ENCODE data around the gene JADE3.

DNA sequence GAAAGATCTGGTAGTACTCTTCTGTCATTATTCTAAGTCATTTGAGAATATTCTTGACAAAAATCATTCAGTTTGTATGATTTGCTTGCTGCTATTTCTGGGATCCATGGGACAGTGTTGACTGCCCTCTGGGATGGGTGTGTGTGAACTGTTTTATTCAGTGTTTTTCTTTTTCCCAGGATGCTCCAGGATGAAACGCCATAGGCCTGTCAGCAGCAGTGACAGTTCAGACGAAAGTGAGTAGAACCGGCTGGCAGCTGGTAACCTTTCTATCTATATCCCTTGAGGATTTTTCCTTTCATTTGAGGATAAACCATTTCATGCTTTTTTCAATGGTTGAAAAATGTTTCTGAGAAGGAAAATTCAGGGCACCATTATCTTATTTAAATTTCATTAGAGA is 72.5 kb downstream of the JADE3 start:
- TF ChIP-seq CTCF (IDR thresholded peaks at IDR 0.05; ENCODE audit: insufficient read depth, low read length, poor library complexity, severe bottlenecking) (no peak), EZH2phosphoT487 (conservative IDR thresholded peaks at IDR 0.05; ENCODE audit: low read length) (no peak)
